Lower leg skin (tissue), 3 donors: ENCODE measurements around the gene TUT1.

ENCODE experiments used
- CTCF ChIP-seq, 3 donors: fragments of 450-650 bp; IDR thresholded peaks; one replicate each; pipeline ENCODE4 v1.5.1; 2016; ENCODE audit warnings: antibody characterized with exemption in 3 of 3, mild to moderate bottlenecking in 3 of 3, moderate library complexity in 2 of 3
- POLR2A ChIP-seq, 2 donors: fragments of 450-650 bp; IDR thresholded peaks; one replicate each; pipeline ENCODE4 v1.6.1; 2016 to 2017; ENCODE audit warnings: antibody characterized with exemption in 2 of 2, mild to moderate bottlenecking in 1 of 2, moderate library complexity in 1 of 2

GRCh38 chr11:62555464-62556107 is 35.7 kb downstream of the TUT1 start:
- TF ChIP-seq POLR2A (IDR thresholded peaks at IDR 0.05), result no peak
- no peak for TF ChIP-seq CTCF (IDR thresholded peaks at IDR 0.05)
